ENCODE measurements around the gene DOCK3. TPM values are rescaled to one million over a fixed set of nuclear protein-coding genes. Genes with fewer than 3 reads are reported as not detected.

DOCK3 gene
- total RNA-seq, 1 experiment from 2014 or later: 0.15 TPM

DNA sequence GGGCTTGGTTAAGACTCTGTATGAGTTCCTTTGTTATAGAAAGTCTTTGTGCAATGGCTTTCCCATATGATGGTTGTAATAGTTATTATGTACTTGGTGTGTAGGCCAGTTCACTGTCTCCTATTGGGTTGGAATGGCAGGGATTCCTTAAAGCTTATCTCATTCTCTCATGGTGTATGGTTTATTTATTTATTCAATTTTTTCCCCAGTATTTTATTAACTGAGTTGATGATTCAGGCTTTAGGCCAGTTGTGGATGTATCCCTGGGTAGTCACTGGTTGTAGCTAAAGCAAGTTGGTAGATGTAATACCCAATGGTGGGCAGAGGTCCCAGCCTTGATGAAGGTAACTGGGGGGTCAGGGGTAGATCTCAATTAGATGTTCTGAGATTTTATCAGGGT is 349.4 kb downstream of the DOCK3 start:
- no peaks in the 10 kb centered on the region for H3K4me1 ChIP-seq (ENCODE audit: insufficient read depth, low read length)
- no peak overlapping the region for H3K9ac ChIP-seq (ENCODE audit: low read length)
- no peak overlapping the region for H3K4me3 ChIP-seq (ENCODE audit: low read length)
- intact Hi-C loops (cut with micrococcal nuclease): no loop called here
- H4K20me1 ChIP-seq (ENCODE audit: low read length): no peaks in the 10 kb centered on the region
- no TSS peak for BruUV-seq (replicated peaks)
- no peak overlapping the region for H3K27ac ChIP-seq (ENCODE audit: low read length)
- no peak for DNase-seq
- 0 out of 2 replicates have a peak, but pooled peaks cover 2% of the 10 kb centered on the region for H3K27me3 ChIP-seq (ENCODE audit: low read length)
- ChIA-PET POLR2A (ENCODE audit: unreplicated experiment) (no interaction called here), CTCF (no interaction called here)
- H3K36me3 ChIP-seq (ENCODE audit: low read depth, low read length): no peaks in the 10 kb centered on the region
- no peak overlapping the region for H2AFZ ChIP-seq (ENCODE audit: low read length)
- no peak overlapping the region for H3K4me2 ChIP-seq (ENCODE audit: low read length)
- ATAC-seq: no peak
- H3F3A ChIP-seq (ENCODE audit: low read length, unreplicated experiment): no peaks in the 10 kb centered on the region
- TF ChIP-seq, protein P1, sequence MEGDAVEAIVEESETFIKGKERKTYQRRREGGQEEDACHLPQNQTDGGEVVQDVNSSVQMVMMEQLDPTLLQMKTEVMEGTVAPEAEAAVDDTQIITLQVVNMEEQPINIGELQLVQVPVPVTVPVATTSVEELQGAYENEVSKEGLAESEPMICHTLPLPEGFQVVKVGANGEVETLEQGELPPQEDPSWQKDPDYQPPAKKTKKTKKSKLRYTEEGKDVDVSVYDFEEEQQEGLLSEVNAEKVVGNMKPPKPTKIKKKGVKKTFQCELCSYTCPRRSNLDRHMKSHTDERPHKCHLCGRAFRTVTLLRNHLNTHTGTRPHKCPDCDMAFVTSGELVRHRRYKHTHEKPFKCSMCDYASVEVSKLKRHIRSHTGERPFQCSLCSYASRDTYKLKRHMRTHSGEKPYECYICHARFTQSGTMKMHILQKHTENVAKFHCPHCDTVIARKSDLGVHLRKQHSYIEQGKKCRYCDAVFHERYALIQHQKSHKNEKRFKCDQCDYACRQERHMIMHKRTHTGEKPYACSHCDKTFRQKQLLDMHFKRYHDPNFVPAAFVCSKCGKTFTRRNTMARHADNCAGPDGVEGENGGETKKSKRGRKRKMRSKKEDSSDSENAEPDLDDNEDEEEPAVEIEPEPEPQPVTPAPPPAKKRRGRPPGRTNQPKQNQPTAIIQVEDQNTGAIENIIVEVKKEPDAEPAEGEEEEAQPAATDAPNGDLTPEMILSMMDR (conservative IDR thresholded peaks at IDR 0.05; ENCODE audit: low read depth, low read length): no peak
- TF ChIP-seq EZH2phosphoT487 (IDR thresholded peaks at IDR 0.05; ENCODE audit: borderline replicate concordance, low read length): no peak
- TF ChIP-seq EZH2 (IDR thresholded peaks at IDR 0.05; ENCODE audit: low read length, unreplicated experiment): no peak
- H3K9me2 ChIP-seq (replicated peaks; ENCODE audit: low read length): no peaks in the 10 kb centered on the region; the same call in 1 of the 2 replicates
- no peaks in the 10 kb centered on the region for H3K79me2 ChIP-seq (ENCODE audit: low read length)
- no peaks in the 10 kb centered on the region for H3K9me3 ChIP-seq (ENCODE audit: low read length)

DNA sequence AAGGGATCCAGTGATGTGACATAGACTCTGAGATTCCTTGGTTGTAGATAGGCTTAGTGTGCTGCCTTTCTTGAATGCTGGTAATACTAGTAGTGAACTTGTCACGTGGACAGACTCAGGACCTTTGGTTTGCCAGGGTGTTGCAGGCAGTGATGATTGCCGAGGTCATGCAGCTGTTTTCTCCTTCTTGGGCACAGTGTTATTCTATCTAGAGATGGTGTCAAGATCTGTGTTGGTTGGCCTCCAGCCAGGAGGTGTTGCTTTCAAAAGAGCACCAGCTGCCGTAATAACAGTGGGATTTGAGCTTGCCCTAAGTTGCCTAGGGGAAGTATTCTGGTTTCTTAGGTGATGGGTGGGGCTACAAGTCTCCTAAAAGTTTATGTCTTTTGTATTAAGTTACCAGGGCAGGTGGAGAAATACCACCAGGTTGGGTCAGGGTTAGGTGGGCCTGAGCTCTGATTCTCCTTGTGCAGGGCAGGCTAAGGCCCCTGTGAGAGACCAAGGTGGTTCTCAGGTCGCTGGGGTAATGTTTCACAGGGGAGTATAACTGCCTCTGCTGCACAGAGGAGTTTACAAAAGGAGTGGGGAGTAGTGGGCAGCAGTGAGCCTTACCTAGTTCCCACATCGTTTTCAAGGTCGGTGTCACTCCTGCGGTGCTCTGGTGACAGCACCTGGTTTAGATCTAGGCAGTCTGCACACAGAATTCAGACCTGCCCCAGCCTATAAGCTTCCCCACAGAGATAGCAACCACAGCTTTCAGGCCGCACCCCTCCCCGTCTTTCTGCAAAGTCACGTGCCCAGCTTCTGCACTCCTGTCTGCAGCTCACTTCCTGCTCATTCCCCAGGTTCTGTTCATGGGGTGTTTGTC is 350.3 kb downstream of the DOCK3 start:
- TF ChIP-seq, protein P1 (conservative IDR thresholded peaks at IDR 0.05; ENCODE audit: low read depth, low read length): no peak
- TF ChIP-seq EZH2 (IDR thresholded peaks at IDR 0.05; ENCODE audit: low read length, unreplicated experiment) (no peak), EZH2phosphoT487 (IDR thresholded peaks at IDR 0.05; ENCODE audit: borderline replicate concordance, low read length) (no peak)
- ChIA-PET CTCF (no interaction called here), POLR2A (ENCODE audit: unreplicated experiment) (no interaction called here)
- no peak overlapping the region for H3K4me2 ChIP-seq (ENCODE audit: low read length)
- DNase-seq: no peak
- no peaks in the 10 kb centered on the region for H3F3A ChIP-seq (ENCODE audit: low read length, unreplicated experiment)
- no peaks in the 10 kb centered on the region for H3K79me2 ChIP-seq (ENCODE audit: low read length)
- intact Hi-C loops (cut with micrococcal nuclease): no loop called here
- no peak overlapping the region for H3K4me3 ChIP-seq (ENCODE audit: low read length)
- no peak overlapping the region for H3K27ac ChIP-seq (ENCODE audit: low read length)
- BruUV-seq (replicated peaks): no TSS peak
- no peak overlapping the region for H3K9ac ChIP-seq (ENCODE audit: low read length)
- H2AFZ ChIP-seq (ENCODE audit: low read length): no peak overlapping the region
- H3K9me2 ChIP-seq (replicated peaks; ENCODE audit: low read length): no peaks in the 10 kb centered on the region; the same call in 1 of the 2 replicates
- no peaks in the 10 kb centered on the region for H3K4me1 ChIP-seq (ENCODE audit: insufficient read depth, low read length)
- no peaks in the 10 kb centered on the region for H3K27me3 ChIP-seq (ENCODE audit: low read length)
- no peaks in the 10 kb centered on the region for H4K20me1 ChIP-seq (ENCODE audit: low read length)
- no peak for ATAC-seq
- no peaks in the 10 kb centered on the region for H3K36me3 ChIP-seq (ENCODE audit: low read depth, low read length)
- no peaks in the 10 kb centered on the region for H3K9me3 ChIP-seq (ENCODE audit: low read length)

DNA sequence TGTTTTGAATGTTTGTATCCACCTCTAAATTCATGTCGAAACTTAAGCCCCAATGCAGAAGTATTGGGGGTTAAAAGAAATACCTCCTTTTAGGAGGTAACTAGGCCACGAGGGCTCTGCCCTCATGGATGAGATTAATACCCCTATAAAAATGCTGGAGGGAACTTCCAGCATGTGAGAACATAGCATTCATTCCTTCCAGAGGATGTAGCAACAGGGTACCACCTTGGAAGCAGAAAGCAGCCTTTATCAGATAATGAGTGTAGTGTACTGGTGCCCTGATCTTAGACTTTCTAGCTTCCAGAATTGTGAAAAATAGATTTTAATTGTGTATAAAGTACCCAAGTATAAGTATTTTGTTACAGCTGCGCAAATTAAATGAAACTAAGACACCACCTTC is 356.9 kb downstream of the DOCK3 start:
- Histone ChIP-seq H3F3A (ENCODE audit: low read length, unreplicated experiment) (no peaks in the 10 kb centered on the region), H3K9me2 (replicated peaks; ENCODE audit: low read length) (no peaks in the 10 kb centered on the region), H3K9ac (ENCODE audit: low read length) (no peak overlapping the region), H3K27me3 (ENCODE audit: low read length) (peaks cover 20% of the 10 kb centered on the region; the same call in 1 of the 2 replicates), H2AFZ (ENCODE audit: low read length) (no peak overlapping the region), H3K9me3 (ENCODE audit: low read length) (no peaks in the 10 kb centered on the region), H3K27ac (ENCODE audit: low read length) (no peak overlapping the region), H3K36me3 (ENCODE audit: low read depth, low read length) (no peaks in the 10 kb centered on the region), H3K4me3 (ENCODE audit: low read length) (no peak overlapping the region), H3K4me1 (ENCODE audit: insufficient read depth, low read length) (no peaks in the 10 kb centered on the region), H4K20me1 (ENCODE audit: low read length) (no peaks in the 10 kb centered on the region), H3K4me2 (ENCODE audit: low read length) (no peak overlapping the region), H3K79me2 (ENCODE audit: low read length) (no peaks in the 10 kb centered on the region)
- no peak for ATAC-seq
- POLR2A ChIA-PET (ENCODE audit: unreplicated experiment): no interaction called here
- no peak for DNase-seq
- no TSS peak for BruUV-seq (replicated peaks)
- CTCF ChIA-PET: no interaction called here
- TF ChIP-seq, protein P1 (conservative IDR thresholded peaks at IDR 0.05; ENCODE audit: low read depth, low read length): no peak
- TF ChIP-seq EZH2phosphoT487 (IDR thresholded peaks at IDR 0.05; ENCODE audit: borderline replicate concordance, low read length) (no peak), EZH2 (IDR thresholded peaks at IDR 0.05; ENCODE audit: low read length, unreplicated experiment) (no peak)
- intact Hi-C loops (cut with micrococcal nuclease): no loop called here

Data from PC-3 (cell line).